Adrenal gland (tissue), 5 donors: Measurements from ENCODE around the gene LOX.

Source experiments
- POLR2A ChIP-seq, 2 donors: fragments of 450-650 bp; IDR thresholded peaks; one replicate each; pipeline ENCODE4 v1.6.1; 2017; ENCODE audit warnings: antibody characterized with exemption in 2 of 2, mild to moderate bottlenecking in 2 of 2, moderate library complexity in 1 of 2
- TF ChIP-seq, protein P1 (sequence below), 6 experiments: fragments of 450-650 bp in 4 of 6; fragments of 200-600 bp in 2 of 6; sonication (generic) in 1 of 6; IDR thresholded peaks; 1 replicate in 5 of 6; 2 replicates in 1 of 6; pipeline versions ENCODE4 v1.5.1 to v1.8.0; 2016 to 2021; ENCODE audit warnings: antibody characterized with exemption in 6 of 6, mild to moderate bottlenecking in 2 of 6, moderate library complexity in 1 of 6
- donor health status: DM: no; HTN: no; CAD: no.

DNA sequence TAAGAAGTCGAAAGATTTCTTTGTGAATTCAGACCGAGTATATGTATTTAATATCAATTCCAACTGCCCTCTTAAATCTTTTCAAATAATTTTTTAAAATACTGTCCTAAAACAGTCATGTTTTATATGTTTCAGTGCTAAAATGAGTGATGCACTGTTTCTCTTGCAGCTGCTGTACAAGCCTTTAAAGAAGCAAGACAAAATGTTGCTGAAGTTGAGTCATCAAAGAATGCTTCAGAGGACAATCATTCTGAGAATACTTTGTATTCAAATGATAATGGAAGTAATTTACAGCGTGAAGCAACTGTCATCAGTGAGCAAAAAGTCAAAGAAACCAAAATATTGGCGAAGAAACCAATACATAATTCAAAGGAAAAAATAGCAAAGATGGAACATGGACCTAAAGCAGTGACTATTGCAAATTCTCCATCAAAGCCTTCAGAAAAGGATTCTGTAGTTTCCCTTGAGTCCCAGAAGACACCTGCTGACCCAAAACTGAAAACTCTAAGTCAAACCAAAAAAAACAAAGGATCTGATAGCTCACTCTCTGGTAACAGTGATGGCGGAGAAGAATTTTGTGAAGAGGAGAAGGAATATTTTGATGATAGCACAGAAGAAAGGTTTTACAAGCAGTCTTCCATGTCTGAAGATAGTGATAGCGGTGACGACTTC is 58.0 kb downstream of the LOX start:
- TF ChIP-seq, protein P1, sequence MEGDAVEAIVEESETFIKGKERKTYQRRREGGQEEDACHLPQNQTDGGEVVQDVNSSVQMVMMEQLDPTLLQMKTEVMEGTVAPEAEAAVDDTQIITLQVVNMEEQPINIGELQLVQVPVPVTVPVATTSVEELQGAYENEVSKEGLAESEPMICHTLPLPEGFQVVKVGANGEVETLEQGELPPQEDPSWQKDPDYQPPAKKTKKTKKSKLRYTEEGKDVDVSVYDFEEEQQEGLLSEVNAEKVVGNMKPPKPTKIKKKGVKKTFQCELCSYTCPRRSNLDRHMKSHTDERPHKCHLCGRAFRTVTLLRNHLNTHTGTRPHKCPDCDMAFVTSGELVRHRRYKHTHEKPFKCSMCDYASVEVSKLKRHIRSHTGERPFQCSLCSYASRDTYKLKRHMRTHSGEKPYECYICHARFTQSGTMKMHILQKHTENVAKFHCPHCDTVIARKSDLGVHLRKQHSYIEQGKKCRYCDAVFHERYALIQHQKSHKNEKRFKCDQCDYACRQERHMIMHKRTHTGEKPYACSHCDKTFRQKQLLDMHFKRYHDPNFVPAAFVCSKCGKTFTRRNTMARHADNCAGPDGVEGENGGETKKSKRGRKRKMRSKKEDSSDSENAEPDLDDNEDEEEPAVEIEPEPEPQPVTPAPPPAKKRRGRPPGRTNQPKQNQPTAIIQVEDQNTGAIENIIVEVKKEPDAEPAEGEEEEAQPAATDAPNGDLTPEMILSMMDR (IDR thresholded peaks at IDR 0.05): no peak
- no peak for TF ChIP-seq POLR2A (IDR thresholded peaks at IDR 0.05)
